Ascending aorta (tissue), 2 donors: ENCODE measurements around the gene SLC11A1. TPM values are rescaled to one million over a fixed set of nuclear protein-coding genes. Genes with fewer than 3 reads are reported as not detected.

Source experiments
- DNase-seq, 2 donors: peaks; one replicate each; pipeline ENCODE4 v3.0.0-alpha.2; 2019; ENCODE audit warnings: low spot score in 2 of 2
- H3K27ac ChIP-seq, 2 donors: fragments of 200-600 bp; sonication (generic); one replicate each; pipeline ENCODE4 v1.5.1; 2016 to 2017; ENCODE audit warnings: mild to moderate bottlenecking in 1 of 2
- H3K27me3 ChIP-seq: fragments of 200-600 bp; sonication (generic); one replicate; pipeline ENCODE4 v1.5.1; 2017
- H3K36me3 ChIP-seq, 2 donors: fragments of 200-600 bp; sonication (generic); one replicate each; pipeline ENCODE4 v1.5.1; 2016
- H3K4me1 ChIP-seq, 2 donors: fragments of 200-600 bp; sonication (generic); one replicate each; pipeline ENCODE4 v1.5.1; 2016 to 2017; ENCODE audit warnings: mild to moderate bottlenecking in 1 of 2
- H3K4me3 ChIP-seq, 2 donors: fragments of 200-600 bp; sonication (generic); one replicate each; pipeline ENCODE4 v1.5.1; 2016 to 2017; ENCODE audit warnings: mild to moderate bottlenecking in 1 of 2
- H3K9me3 ChIP-seq, 2 donors: fragments of 200-600 bp; sonication (generic); one replicate each; pipeline ENCODE4 v1.5.1; 2016
- intact Hi-C: fragments of 100-400 bp; cut with DNase I; formaldehyde crosslinking; loops from one replicate; pipeline ENCODE4 v1.15.1; 2023
- total RNA-seq: library from RNA; depleted of rRNA; stranded (reverse); fragments of >200 nt; gene quantifications from one replicate; pipeline ENCODE4 v1.1.0, GENCODE V29; 2016
- TF ChIP-seq, protein P1 (sequence below), 3 experiments: fragments of 200-600 bp in 2 of 3; fragments of 450-650 bp in 1 of 3; sonication (generic) in 2 of 3; IDR thresholded peaks; one replicate each; pipeline ENCODE4 v1.5.1; 2016 to 2019; ENCODE audit warnings: antibody characterized with exemption in 3 of 3, mild to moderate bottlenecking in 1 of 3, moderate library complexity in 1 of 3

The SLC11A1 gene
- total RNA-seq, 1 donor from 2014 or later = 16.4 TPM

GRCh38 chr2:218360453-218360852 is 21.6 kb upstream of the SLC11A1 start:
- Histone ChIP-seq H3K4me3 (no peak overlapping the region), H3K27ac (no peak overlapping the region), H3K36me3 (no peaks in the 10 kb centered on the region), H3K9me3 (no peaks in the 10 kb centered on the region), H3K4me1 (peaks cover 3 to 7% of the 10 kb centered on the region in 2 donors), H3K27me3 (no peaks in the 10 kb centered on the region)
- no peak for DNase-seq
- TF ChIP-seq, protein P1, sequence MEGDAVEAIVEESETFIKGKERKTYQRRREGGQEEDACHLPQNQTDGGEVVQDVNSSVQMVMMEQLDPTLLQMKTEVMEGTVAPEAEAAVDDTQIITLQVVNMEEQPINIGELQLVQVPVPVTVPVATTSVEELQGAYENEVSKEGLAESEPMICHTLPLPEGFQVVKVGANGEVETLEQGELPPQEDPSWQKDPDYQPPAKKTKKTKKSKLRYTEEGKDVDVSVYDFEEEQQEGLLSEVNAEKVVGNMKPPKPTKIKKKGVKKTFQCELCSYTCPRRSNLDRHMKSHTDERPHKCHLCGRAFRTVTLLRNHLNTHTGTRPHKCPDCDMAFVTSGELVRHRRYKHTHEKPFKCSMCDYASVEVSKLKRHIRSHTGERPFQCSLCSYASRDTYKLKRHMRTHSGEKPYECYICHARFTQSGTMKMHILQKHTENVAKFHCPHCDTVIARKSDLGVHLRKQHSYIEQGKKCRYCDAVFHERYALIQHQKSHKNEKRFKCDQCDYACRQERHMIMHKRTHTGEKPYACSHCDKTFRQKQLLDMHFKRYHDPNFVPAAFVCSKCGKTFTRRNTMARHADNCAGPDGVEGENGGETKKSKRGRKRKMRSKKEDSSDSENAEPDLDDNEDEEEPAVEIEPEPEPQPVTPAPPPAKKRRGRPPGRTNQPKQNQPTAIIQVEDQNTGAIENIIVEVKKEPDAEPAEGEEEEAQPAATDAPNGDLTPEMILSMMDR (IDR thresholded peaks at IDR 0.05) = no peak
- intact Hi-C loops = no loop called here

DNA sequence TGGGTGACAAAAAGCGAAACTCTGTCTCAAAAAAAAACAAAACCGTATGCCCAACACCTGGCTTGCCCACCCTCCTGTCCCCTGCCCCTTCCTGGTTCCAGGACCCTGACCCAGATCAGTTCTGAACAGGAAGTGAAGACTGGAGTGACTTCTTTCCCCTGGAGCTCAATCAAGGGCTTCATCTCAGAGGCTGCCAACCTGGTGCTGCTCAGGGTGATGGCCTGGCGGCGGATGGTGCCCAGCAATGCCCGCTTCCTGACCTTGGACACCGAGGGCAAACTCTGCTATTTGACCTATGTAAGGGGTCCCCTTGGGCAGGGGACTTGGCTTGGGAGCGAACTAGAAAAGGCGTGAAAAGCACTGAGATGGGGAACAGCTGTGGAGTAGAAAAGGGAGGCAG is 19.5 kb upstream of the SLC11A1 start:
- DNase-seq = no peak

GRCh38 chr2:218363736-218364135 is 18.3 kb upstream of the SLC11A1 start:
- H3K36me3 ChIP-seq = no peaks in the 10 kb centered on the region
- TF ChIP-seq, protein P1 (IDR thresholded peaks at IDR 0.05) = no peak
- no peaks in the 10 kb centered on the region for H3K27me3 ChIP-seq
- H3K27ac ChIP-seq = no peak overlapping the region
- no peak overlapping the region for H3K4me3 ChIP-seq
- intact Hi-C loops = no loop called here
- H3K9me3 ChIP-seq = no peaks in the 10 kb centered on the region
- no peak for DNase-seq
- H3K4me1 ChIP-seq = peaks cover 0 to 8% of the 10 kb centered on the region in 2 donors

More for the DNA sequence above, 19.5 kb upstream of the SLC11A1 start:
- TF ChIP-seq, protein P1 (IDR thresholded peaks at IDR 0.05) = no peak
- Histone ChIP-seq H3K4me3 (no peak overlapping the region), H3K27me3 (no peaks in the 10 kb centered on the region), H3K36me3 (no peaks in the 10 kb centered on the region), H3K9me3 (no peaks in the 10 kb centered on the region), H3K27ac (no peak overlapping the region), H3K4me1 (peaks cover 0 to 4% of the 10 kb centered on the region in 2 donors)
- intact Hi-C loops = no loop called here

- no peaks in the 10 kb centered on the region for H3K27me3 ChIP-seq
- intact Hi-C loops = no loop called here
- H3K27ac ChIP-seq = no peak overlapping the region
- H3K4me3 ChIP-seq = no peak overlapping the region
- H3K4me1 ChIP-seq = peaks cover 0 to 10% of the 10 kb centered on the region in 2 donors
- H3K9me3 ChIP-seq = no peaks in the 10 kb centered on the region
- TF ChIP-seq, protein P1 (IDR thresholded peaks at IDR 0.05) = no peak
- no peaks in the 10 kb centered on the region for H3K36me3 ChIP-seq
- no peak for DNase-seq
Measured at GRCh38 chr2:218364196-218364595, 17.9 kb upstream of the SLC11A1 start.

DNA sequence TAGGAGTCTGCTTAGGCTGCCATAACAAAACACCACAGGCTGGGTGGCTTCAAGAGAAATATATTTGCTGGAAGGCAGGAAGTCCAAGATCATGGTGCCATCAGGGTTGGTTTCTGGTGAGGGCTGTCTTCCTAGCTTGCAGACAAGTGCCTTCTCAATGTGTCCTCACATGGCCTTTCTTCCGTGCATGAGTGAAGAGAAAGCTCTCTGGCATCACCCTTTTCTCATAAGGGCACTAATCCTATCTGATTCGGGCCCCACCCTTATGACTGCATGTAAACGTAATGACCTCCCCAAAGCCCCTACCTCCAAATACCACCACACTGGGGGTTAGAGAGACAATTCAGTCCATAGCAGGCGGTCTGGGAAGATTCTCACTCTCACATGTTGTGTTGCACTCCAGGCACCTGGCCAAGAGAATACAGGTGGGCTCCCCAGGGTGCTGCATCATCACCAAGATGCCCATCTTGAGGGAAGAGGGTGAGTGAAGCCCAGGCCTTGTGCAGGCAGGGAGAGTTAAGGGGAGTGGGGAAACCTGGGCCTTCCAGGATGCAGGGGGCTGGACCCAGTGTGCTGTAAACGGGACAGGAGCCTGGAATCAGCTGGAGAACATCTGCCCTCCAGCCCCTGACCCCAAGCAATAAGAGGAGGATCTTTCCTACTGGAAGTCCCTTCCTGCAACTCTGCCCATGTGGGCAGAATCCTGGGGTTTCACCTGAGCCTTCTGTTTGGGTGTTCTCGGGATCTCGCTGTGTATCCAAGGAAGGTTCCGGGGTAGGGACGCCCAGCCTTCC is 15.3 kb upstream of the SLC11A1 start:
- no peaks in the 10 kb centered on the region for H3K36me3 ChIP-seq
- H3K4me3 ChIP-seq = peak overlapping the region; percentile 53 to 64
- TF ChIP-seq, protein P1 (IDR thresholded peaks at IDR 0.05) = no peak
- peaks cover 0 to 16% of the 10 kb centered on the region in 2 donors for H3K4me1 ChIP-seq
- H3K27ac ChIP-seq = peak overlapping the region; percentile 79 to 95
- intact Hi-C loops = loop anchor here (2.0 to 5.0 kb wide), 3 partner anchors 20 to 150 kb away; partner anchors contain the start of gene ARPC2
- H3K9me3 ChIP-seq = no peaks in the 10 kb centered on the region
- no peak for DNase-seq
- H3K27me3 ChIP-seq = no peaks in the 10 kb centered on the region
